PFSK-1 (cell line): ENCODE data around the gene G6PC1.

Source experiments
- POLR2AphosphoS5 ChIP-seq: IDR thresholded peaks from 2 replicates; pipeline ENCODE4 v1.6.1; 2012; ENCODE audit warnings: low read depth, mild to moderate bottlenecking, control low read depth, low read length, moderate library complexity
- SIN3A ChIP-seq: IDR thresholded peaks from 2 replicates; pipeline ENCODE4 v1.6.1; 2012; ENCODE audit warnings: mild to moderate bottlenecking, low read length, moderate library complexity, borderline replicate concordance; ENCODE audit not compliant: insufficient read depth

DNA sequence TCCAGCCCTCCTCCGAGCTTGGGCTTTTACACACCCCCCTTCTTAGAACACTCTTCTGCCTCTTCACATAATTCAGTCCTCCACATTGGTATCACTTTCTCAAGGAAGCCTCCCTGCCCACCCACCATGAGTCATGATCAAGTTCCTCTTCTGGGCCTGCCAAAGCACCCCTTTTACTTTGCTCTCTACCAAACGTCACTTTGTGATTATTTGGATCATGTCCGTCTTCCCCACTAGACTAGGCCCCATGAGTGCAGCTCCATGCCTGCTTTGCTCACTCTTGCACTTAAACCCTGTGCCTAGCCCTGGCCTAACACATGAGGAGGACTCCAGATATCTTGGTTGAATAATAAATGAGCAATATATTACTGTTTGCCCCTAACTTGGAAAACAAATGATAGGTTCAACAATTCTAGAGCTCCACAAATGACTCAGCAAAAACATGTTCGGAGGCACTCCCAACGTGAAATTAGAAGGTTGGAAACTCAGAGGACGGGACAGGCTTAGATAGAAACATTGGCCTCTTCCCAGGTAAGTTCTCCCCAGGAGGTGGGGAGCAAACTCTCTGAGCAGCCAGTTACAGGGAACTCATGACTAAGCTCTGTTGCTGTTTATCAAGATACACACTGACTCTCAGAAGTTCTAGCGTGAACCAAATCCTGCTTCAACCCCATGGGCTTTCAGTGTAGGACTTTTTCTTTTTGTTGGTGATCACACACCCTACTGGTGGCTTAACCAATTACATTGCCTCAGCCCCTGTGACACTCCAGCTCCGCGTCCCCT, 28.3 kb downstream of the G6PC1 start:
- TF ChIP-seq SIN3A (no peak), POLR2AphosphoS5 (no peak)
